Caco-2 (cell line): ENCODE data around the gene ESRP2. TPM values are rescaled to one million over a fixed set of nuclear protein-coding genes. Genes with fewer than 3 reads are reported as not detected.
A peak's percentile ranks its signal among the peaks of the same experiment; 100 is the strongest.

Source experiments
- BruUV-seq: library from RNA; stranded (reverse); fragments of 400-500 nt; replicated peaks from 2 replicates; lab custom pipeline; 2021; lab: Mats Ljungman, UMichigan
- CTCF ChIA-PET: fragments of 300-600 bp; sonication (Branson Sonifier 250); formaldehyde crosslinking; loops from one replicate; lab custom pipeline; 2022; ENCODE audit warnings: antibody characterized with exemption; lab: Charles Lee
- POLR2A ChIA-PET: fragments of 300-600 bp; sonication (Branson Sonifier 250); formaldehyde crosslinking; loops from one replicate; lab custom pipeline; 2022; ENCODE audit warnings: antibody characterized with exemption; lab: Charles Lee
- DNase-seq, 2 experiments: peaks; one replicate each; pipeline versions ENCODE4 v3.0.0 to v3.0.0-alpha.2; 2020 to 2022
- H3K27me3 ChIP-seq: replicated peaks from 2 replicates; pipeline ENCODE4 v1.6.0; 2011; ENCODE audit warnings: low read length; ENCODE audit not compliant: control insufficient read depth, insufficient read depth
- H3K36me3 ChIP-seq: 2 replicates; pipeline ENCODE4 v1.5.1; 2011; ENCODE audit warnings: low read length; ENCODE audit not compliant: control insufficient read depth, insufficient read depth
- H3K4me1 ChIP-seq: fragments of 250-450 bp; sonication (Bioruptor Pico); 2 replicates; pipeline ENCODE4 v1.5.1; 2020; ENCODE audit warnings: mild to moderate bottlenecking
- H3K4me3 ChIP-seq: 2 replicates; pipeline ENCODE4 v1.5.1; 2011; ENCODE audit warnings: low read depth, mild to moderate bottlenecking, control low read depth, low read length
- H3K9me3 ChIP-seq: fragments of 250-450 bp; sonication (Bioruptor Pico); 2 replicates; pipeline ENCODE4 v1.5.1; 2020; ENCODE audit warnings: mild to moderate bottlenecking, moderate library complexity
- H3K27ac Mint-ChIP-seq: one replicate; pipeline ENCODE4 v1.8.0; 2022; ENCODE audit warnings: mixed read lengths; ENCODE audit not compliant: unreplicated experiment
- H3K27me3 Mint-ChIP-seq: one replicate; pipeline ENCODE4 v1.8.0; 2022; ENCODE audit warnings: mixed read lengths; ENCODE audit not compliant: insufficient read depth, unreplicated experiment
- H3K36me3 Mint-ChIP-seq: one replicate; pipeline ENCODE4 v1.8.0; 2022; ENCODE audit warnings: mild to moderate bottlenecking, mixed read lengths; ENCODE audit not compliant: insufficient read depth, unreplicated experiment
- H3K4me1 Mint-ChIP-seq: one replicate; pipeline ENCODE4 v1.8.0; 2022; ENCODE audit warnings: low read depth, mixed read lengths; ENCODE audit not compliant: unreplicated experiment
- H3K4me3 Mint-ChIP-seq: one replicate; pipeline ENCODE4 v1.8.0; 2022; ENCODE audit warnings: mild to moderate bottlenecking, moderate library complexity, mixed read lengths; ENCODE audit not compliant: unreplicated experiment
- H3K9me3 Mint-ChIP-seq: one replicate; pipeline ENCODE4 v1.8.0; 2022; ENCODE audit warnings: mixed read lengths; ENCODE audit not compliant: unreplicated experiment
- CTCF ChIP-seq, 2 experiments: fragments of 200-600 bp in 1 of 2; IDR thresholded peaks; 1 replicate in 1 of 2; 2 replicates in 1 of 2; pipeline versions ENCODE4 v1.5.1 to v1.8.0; 2011 to 2022; ENCODE audit warnings: antibody characterized with exemption in 1 of 2, control low read depth in 1 of 2, inconsistent platforms in 1 of 2, low read depth in 1 of 2, low read length in 1 of 2, mild to moderate bottlenecking in 1 of 2, moderate library complexity in 1 of 2; ENCODE audit not compliant: insufficient read depth in 1 of 2, severe bottlenecking in 1 of 2, unreplicated experiment in 1 of 2
- intact Hi-C: fragments of 100-400 bp; cut with micrococcal nuclease; formaldehyde crosslinking; loops from one replicate; pipeline ENCODE4 v1.10.0; 2022; ENCODE audit not compliant: unreplicated experiment
- total RNA-seq: library from RNA; stranded (reverse); gene quantifications from 2 replicates; pipeline ENCODE4 v1.2.3, GENCODE V29; 2022

The ESRP2 gene
- total RNA-seq, 1 experiment from 2014 or later: 110 TPM

- Histone ChIP-seq H3K36me3 (peaks cover 3% of the 10 kb centered on the region; the same call in 1 of the 2 replicates), H3K9me3 (no peaks in the 10 kb centered on the region), H3K4me3 (no peak overlapping the region), H3K27me3 (no peaks in the 10 kb centered on the region), H3K4me1 (peaks cover 34% of the 10 kb centered on the region)
- BruUV-seq: no TSS peak
- Mint-ChIP-seq H3K4me1 (peaks cover 42% of the 10 kb centered on the region), H3K27ac (peak overlapping the region; percentile 58), H3K27me3 (no peaks in the 10 kb centered on the region), H3K4me3 (peak overlapping the region; percentile 29), H3K36me3 (peaks cover 97% of the 10 kb centered on the region), H3K9me3 (no peaks in the 10 kb centered on the region)
- POLR2A ChIA-PET: interaction anchor here (0.5 to 2.6 kb wide), 4 partner anchors 15 to 850 kb away, joined by 3 to 15 read pairs (median 6); partner anchors contain the start of genes HSD11B2, PRMT7, SLC7A6 and SLC7A6OS
- peak; percentile 69 to 79 for DNase-seq
- CTCF ChIA-PET: interaction anchor here (0.6 to 1.9 kb wide), 4 partner anchors 13 to 176 kb away, joined by 3 to 14 read pairs (median 5); partner anchors contain the start of gene SLC7A6
- intact Hi-C loops: loop anchor here (1.0 kb wide), 2 partner anchors 16 to 47 kb away; no protein-coding TSS in a partner anchor
- no peak for TF ChIP-seq CTCF (IDR thresholded peaks at IDR 0.05; ENCODE audit: insufficient read depth in 1 of 2, low read depth in 1 of 2, low read length in 1 of 2, severe bottlenecking in 1 of 2, unreplicated experiment in 1 of 2)
Observed at GRCh38 chr16:68281368-68282063, 45.6 kb upstream of the ESRP2 start.

GRCh38 chr16:68279726-68280558 lies 44.0 kb upstream of the ESRP2 start:
- DNase-seq: no peak
- Mint-ChIP-seq H3K9me3 (no peaks in the 10 kb centered on the region), H3K27me3 (no peaks in the 10 kb centered on the region), H3K27ac (peak overlapping the region; percentile 26), H3K4me1 (peaks cover 39% of the 10 kb centered on the region), H3K4me3 (no peak overlapping the region), H3K36me3 (peaks cover 97% of the 10 kb centered on the region)
- intact Hi-C loops: no loop called here
- Histone ChIP-seq H3K9me3 (no peaks in the 10 kb centered on the region), H3K4me1 (peaks cover 44% of the 10 kb centered on the region), H3K27me3 (no peaks in the 10 kb centered on the region), H3K36me3 (peaks cover 3% of the 10 kb centered on the region; the same call in 1 of the 2 replicates), H3K4me3 (no peak overlapping the region)
- POLR2A ChIA-PET: interaction anchor here (0.6 to 2.6 kb wide), 6 partner anchors 9 to 31 kb away, joined by 3 to 15 read pairs (median 4); partner anchors contain the start of genes PRMT7, SLC7A6 and SLC7A6OS
- TF ChIP-seq CTCF (IDR thresholded peaks at IDR 0.05; ENCODE audit: insufficient read depth in 1 of 2, low read depth in 1 of 2, low read length in 1 of 2, severe bottlenecking in 1 of 2, unreplicated experiment in 1 of 2): no peak
- CTCF ChIA-PET: interaction anchor here (1.9 kb wide), 1 partner anchor 16 kb away, joined by 14 read pairs; the partner anchor contains the start of gene SLC7A6
- BruUV-seq: no TSS peak

GRCh38 chr16:68276223-68276622 lies 40.3 kb upstream of the ESRP2 start:
- no peaks in the 10 kb centered on the region for H3K9me3 Mint-ChIP-seq

More at GRCh38 chr16:68276223-68276622, 40.3 kb upstream of the ESRP2 start:
- intact Hi-C loops: no loop called here
- ChIA-PET POLR2A (interaction anchor here (0.7 kb wide), 1 partner anchor 35 kb away, joined by 5 read pairs; the partner anchor contains the start of genes PRMT7 and SLC7A6OS), CTCF (interaction anchor here (0.5 kb wide), 1 partner anchor 10 kb away, joined by 4 read pairs; no protein-coding TSS in a partner anchor)
- Mint-ChIP-seq H3K27me3 (no peaks in the 10 kb centered on the region), H3K27ac (peak overlapping the region; percentile 21), H3K4me1 (peaks cover 28% of the 10 kb centered on the region), H3K4me3 (no peak overlapping the region), H3K36me3 (peaks cover 97% of the 10 kb centered on the region)
- peaks cover 53% of the 10 kb centered on the region for H3K4me1 ChIP-seq
- H3K36me3 ChIP-seq: peaks cover 7% of the 10 kb centered on the region
- H3K27me3 ChIP-seq: no peaks in the 10 kb centered on the region
- H3K9me3 ChIP-seq: no peaks in the 10 kb centered on the region
- no peak for DNase-seq
- no peak for TF ChIP-seq CTCF (IDR thresholded peaks at IDR 0.05; ENCODE audit: insufficient read depth in 1 of 2, low read depth in 1 of 2, low read length in 1 of 2, severe bottlenecking in 1 of 2, unreplicated experiment in 1 of 2)
- no peak overlapping the region for H3K4me3 ChIP-seq
- BruUV-seq: no TSS peak
